ENCODE data around the gene DTD2. TPM values are rescaled to one million over a fixed set of nuclear protein-coding genes. Genes with fewer than 3 reads are reported as not detected.

DTD2 gene
- total RNA-seq, 1 experiment from 2014 or later = 14.8 TPM

GRCh38 chr14:31484754-31485153 lies 27.4 kb upstream of the DTD2 start:
- Histone ChIP-seq H2AK5ac (ENCODE audit: insufficient read length, low read length) (no peak overlapping the region), H3K14ac (ENCODE audit: insufficient read depth, low read length) (no peak overlapping the region), H4K5ac (ENCODE audit: insufficient read length, low read depth, low read length) (no peak overlapping the region), H2BK5ac (ENCODE audit: insufficient read length, low read length) (no peak overlapping the region), H3K27me3 (ENCODE audit: insufficient read depth, low read length) (no peaks in the 10 kb centered on the region), H3K4me2 (ENCODE audit: insufficient read depth, insufficient read length, low read length) (no peak overlapping the region), H2BK12ac (ENCODE audit: insufficient read length, low read depth, low read length) (no peak overlapping the region), H3K4ac (ENCODE audit: low read depth, low read length) (no peak overlapping the region), H3K9ac (ENCODE audit: extremely low read depth, insufficient read length, low read length) (no peak overlapping the region), H2AFZ (ENCODE audit: low read length) (no peak overlapping the region), H2BK20ac (ENCODE audit: low read depth, low read length, poor library complexity, severe bottlenecking) (no peak overlapping the region), H2BK120ac (ENCODE audit: low read depth, low read length, poor library complexity, severe bottlenecking) (no peak overlapping the region), H4K8ac (replicated peaks; ENCODE audit: insufficient read length, low read depth, low read length) (no peak overlapping the region), H4K20me1 (ENCODE audit: control insufficient read depth, insufficient read depth, insufficient read length) (no peaks in the 10 kb centered on the region), H3K79me1 (ENCODE audit: insufficient read depth, low read depth, low read length, poor library complexity, severe bottlenecking) (no peaks in the 10 kb centered on the region), H3K27ac (ENCODE audit: insufficient read length, low read depth, low read length) (no peak overlapping the region), H3K23me2 (ENCODE audit: insufficient read length, low read depth, low read length, poor library complexity, severe bottlenecking) (no peaks in the 10 kb centered on the region), H3K79me2 (ENCODE audit: insufficient read depth, low read length) (no peaks in the 10 kb centered on the region), H4K91ac (ENCODE audit: insufficient read length, low read depth, low read length) (no peak overlapping the region), H3K9me3 (ENCODE audit: control insufficient read depth, low read depth, low read length) (no peaks in the 10 kb centered on the region), H3K4me1 (ENCODE audit: insufficient read depth, low read length) (no peaks in the 10 kb centered on the region), H3K18ac (ENCODE audit: insufficient read length, low read depth, low read length) (no peak overlapping the region), H3K56ac (ENCODE audit: insufficient read length, low read depth, low read length) (no peak overlapping the region), H3K23ac (ENCODE audit: insufficient read length, low read depth, low read length) (no peak overlapping the region), H2BK15ac (ENCODE audit: low read depth, low read length) (no peak overlapping the region), H3T11ph (ENCODE audit: low read length) (no peak overlapping the region)
- no CpG with 5 or more reads among the region's 3 CpGs for WGBS (ENCODE audit: extremely low coverage, insufficient read length, low lambda C conversion rate)
- H3K4me1 Mint-ChIP-seq = no peaks in the 10 kb centered on the region
- no peaks in the 10 kb centered on the region for H3K36me3 Mint-ChIP-seq (ENCODE audit: insufficient read depth in 1 of 3, low read depth in 3 of 3)
- H3K4me3 Mint-ChIP-seq = no peak overlapping the region
- TF ChIP-seq CTCF (conservative IDR thresholded peaks at IDR 0.05) = no peak
- H3K27ac Mint-ChIP-seq = no peak overlapping the region
- no peak for DNase-seq
- H3K27me3 Mint-ChIP-seq (ENCODE audit: low read depth) = no peaks in the 10 kb centered on the region
- no peaks in the 10 kb centered on the region for H3K9me3 Mint-ChIP-seq

All from H9 (cell line).